ENCODE data around the gene HEMGN.

The HEMGN gene

DNA sequence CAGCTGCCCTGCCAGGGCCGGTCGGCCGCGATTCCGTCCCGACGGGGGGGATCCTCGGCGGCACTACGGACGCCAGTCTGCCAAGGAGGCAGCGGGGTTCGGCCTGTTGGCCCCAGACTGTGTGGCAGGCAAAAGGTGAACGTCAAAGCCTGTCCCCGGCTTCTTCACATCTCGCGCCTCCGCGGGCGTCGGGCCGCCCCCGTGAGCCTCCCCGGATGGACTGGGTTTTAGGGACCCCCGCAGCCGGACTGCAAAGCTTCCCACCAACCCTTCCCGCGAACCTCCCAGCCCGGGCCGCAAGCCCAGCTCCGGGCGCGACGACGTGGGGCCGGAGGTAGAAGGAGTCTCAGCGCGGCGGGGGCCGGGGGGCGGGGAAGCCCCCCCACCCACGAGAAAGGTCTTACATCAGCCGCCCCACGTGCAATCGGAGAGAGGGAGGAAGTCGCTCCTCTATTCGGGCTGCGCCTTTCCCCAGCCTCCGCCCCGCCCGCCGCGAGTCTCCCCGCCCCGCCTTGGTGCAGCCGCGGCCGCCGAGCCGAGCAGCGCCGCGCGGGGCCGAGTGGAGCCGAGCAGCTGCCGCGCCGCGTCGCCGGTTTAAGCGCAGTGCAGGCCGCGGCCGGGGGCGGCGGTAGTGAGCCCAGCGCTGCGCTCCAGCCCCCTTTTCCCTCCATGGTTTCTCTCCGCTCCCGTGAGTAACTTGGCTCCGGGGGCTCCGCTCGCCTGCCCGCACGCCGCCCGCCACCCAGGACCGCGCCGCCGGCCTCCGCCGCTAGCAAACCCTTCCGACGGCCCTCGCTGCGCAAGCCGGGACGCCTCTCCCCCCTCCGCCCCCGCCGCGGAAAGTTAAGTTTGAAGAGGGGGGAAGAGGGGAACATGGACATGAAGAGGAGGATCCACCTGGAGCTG lies 45.0 kb upstream of the HEMGN start, which contains the start of gene ANP32B:
Gene ANP32B, plus strand, starts transcription at position 659 of the 906 bp plus-strand sequence. Its CDS starts 215 bp downstream, at position 874.
- TF ChIP-seq CTCF (conservative IDR thresholded peaks at IDR 0.05; ENCODE audit: control insufficient read depth, insufficient read depth, low read depth, low read length), result peak; percentile 53
- peak; percentile 79 for DNase-seq (ENCODE audit: low read depth)
- H3K4me3 ChIP-seq (ENCODE audit: control insufficient read depth, low read depth, low read length), result peak within 1 kb of the TSS; percentile 75

- peak; percentile 41 for DNase-seq (ENCODE audit: low read depth)
- peak overlapping the region; percentile 60 for H3K4me3 ChIP-seq (ENCODE audit: control insufficient read depth, low read depth, low read length)
- no peak for TF ChIP-seq CTCF (conservative IDR thresholded peaks at IDR 0.05; ENCODE audit: control insufficient read depth, insufficient read depth, low read depth, low read length)
Observed at GRCh38 chr9:97981846-97982682, 44.1 kb upstream of the HEMGN start.

DNA sequence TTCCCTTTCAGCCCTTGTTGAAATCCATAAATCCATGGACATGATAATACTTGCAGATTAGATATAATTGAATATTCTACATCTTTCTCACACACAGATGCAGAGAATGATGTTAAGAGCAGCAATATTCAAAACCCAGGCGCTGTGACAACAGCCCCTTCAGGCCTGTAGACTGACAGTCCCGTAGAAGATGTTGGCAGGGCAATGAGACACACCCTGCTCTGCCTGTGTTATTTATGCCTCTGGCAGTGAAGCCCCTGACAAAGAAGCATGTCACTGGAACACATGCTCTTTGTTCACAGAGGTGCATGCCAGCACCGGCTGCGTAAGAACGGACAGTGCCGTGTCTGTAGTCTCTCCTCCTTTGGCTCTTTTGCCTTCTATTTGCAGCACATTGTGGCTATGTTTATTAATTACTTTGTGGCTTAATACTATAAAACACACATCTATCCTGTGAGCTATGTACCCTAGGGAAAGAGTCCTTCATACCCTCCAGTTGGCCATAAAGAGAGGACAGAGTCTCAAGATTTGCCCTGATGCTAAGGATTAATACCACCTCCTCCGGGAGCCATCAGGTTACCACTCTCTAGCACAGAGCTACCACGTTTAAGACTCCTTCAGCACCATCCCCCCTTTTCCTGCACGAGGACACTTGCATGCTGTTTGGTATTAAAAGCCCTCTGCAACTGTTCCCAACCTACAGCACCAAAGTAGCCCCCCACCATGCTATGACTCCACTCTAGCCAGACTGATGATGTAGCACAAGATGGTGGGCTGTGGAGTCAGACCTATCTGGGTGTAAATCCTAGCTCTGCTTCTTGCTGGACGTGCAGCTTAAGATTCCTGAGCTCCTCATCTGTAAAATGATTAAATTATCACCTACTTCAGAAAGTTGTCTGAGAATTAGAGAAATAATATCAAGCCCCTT lies 43.2 kb upstream of the HEMGN start:
- TF ChIP-seq CTCF (conservative IDR thresholded peaks at IDR 0.05; ENCODE audit: control insufficient read depth, insufficient read depth, low read depth, low read length), result no peak
- H3K4me3 ChIP-seq (ENCODE audit: control insufficient read depth, low read depth, low read length), result no peak overlapping the region
- DNase-seq (ENCODE audit: low read depth), result peak; percentile 51

DNA sequence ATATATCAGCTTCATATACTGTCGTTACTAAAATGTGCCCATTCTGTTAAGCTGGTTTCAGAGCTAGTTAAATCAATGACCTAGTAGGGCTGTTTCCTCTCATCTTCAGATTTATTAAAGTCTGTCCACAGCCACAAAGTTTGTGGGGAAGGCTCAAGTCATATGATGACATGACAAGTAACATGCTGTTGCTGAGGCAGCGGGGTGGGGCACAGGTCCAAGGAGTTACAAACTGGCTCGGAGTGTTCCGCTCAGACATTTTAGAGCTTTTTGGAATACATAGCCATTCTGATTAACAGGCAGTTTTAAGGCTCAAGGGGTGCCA lies 42.5 kb upstream of the HEMGN start:
- no peak overlapping the region for H3K4me3 ChIP-seq (ENCODE audit: control insufficient read depth, low read depth, low read length)
- TF ChIP-seq CTCF (conservative IDR thresholded peaks at IDR 0.05; ENCODE audit: control insufficient read depth, insufficient read depth, low read depth, low read length), result no peak
- DNase-seq (ENCODE audit: low read depth), result peak; percentile 53

DNA sequence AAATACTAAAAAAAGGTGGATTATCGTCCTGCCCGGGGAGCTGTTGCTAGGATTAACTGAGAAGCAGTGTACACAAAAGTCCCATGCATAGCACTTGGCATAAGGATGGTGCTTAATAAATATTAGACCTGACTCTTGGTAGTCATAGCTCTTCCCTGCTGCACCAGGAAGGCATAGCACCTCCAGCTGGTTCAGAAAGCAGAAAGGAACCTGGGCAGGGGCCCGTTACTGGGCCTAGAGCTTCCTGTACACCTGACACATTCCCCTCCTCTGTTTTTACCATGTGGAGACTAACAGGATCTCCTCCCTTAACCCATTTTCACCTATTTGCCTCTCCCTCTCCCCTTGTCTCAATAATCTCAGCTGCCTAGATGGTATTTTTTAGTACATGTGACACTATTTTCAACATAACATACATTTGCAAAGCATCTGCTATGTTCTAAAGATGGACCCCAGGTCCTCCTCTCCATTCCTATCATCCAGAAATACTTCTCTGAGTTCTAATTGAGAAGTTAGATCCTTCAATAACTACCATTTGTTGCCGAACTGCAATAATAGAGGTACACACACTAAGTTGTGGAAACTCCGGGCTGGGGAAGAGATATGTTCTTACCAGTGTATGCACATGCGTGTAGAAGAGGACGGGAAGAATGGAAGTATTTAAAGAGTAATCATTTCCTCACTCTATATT lies 42.0 kb upstream of the HEMGN start:
- H3K4me3 ChIP-seq (ENCODE audit: control insufficient read depth, low read depth, low read length), result no peak overlapping the region
- DNase-seq (ENCODE audit: low read depth), result no peak
- TF ChIP-seq CTCF (conservative IDR thresholded peaks at IDR 0.05; ENCODE audit: control insufficient read depth, insufficient read depth, low read depth, low read length), result no peak
